Right atrium auricular region (tissue), 2 donors: ENCODE measurements around the gene MPP3. TPM values are rescaled to one million over a fixed set of nuclear protein-coding genes. Genes with fewer than 3 reads are reported as not detected.

Experiments used
- DNase-seq: peaks from one replicate; pipeline ENCODE4 v3.0.0-alpha.2; 2019; ENCODE audit warnings: low spot score
- H3K27ac ChIP-seq, 2 donors: fragments of 200-600 bp; sonication (generic); 1 replicate in 1 of 2; 2 replicates in 1 of 2; pipeline ENCODE4 v1.5.1; 2016 to 2019
- H3K27me3 ChIP-seq, 2 donors: fragments of 200-600 bp; sonication (generic); one replicate each; pipeline versions ENCODE4 v1.5.1 to v1.6.0; 2017 to 2019
- H3K36me3 ChIP-seq: fragments of 200-600 bp; sonication (generic); one replicate; pipeline ENCODE4 v1.5.1; 2016
- H3K4me1 ChIP-seq, 2 donors: fragments of 200-600 bp; sonication (generic); one replicate each; pipeline versions ENCODE4 v1.5.1 to v1.6.0; 2017 to 2019
- H3K4me3 ChIP-seq, 2 donors: fragments of 200-600 bp; sonication (generic); 1 replicate in 1 of 2; 2 replicates in 1 of 2; pipeline ENCODE4 v1.5.1; 2017 to 2019; ENCODE audit warnings: mild to moderate bottlenecking in 1 of 2, moderate library complexity in 1 of 2
- H3K9me3 ChIP-seq, 2 donors: fragments of 200-600 bp; sonication (generic); one replicate each; pipeline ENCODE4 v1.5.1; 2019
- CTCF ChIP-seq, 2 donors: fragments of 200-600 bp; sonication (generic); IDR thresholded peaks; one replicate each; pipeline ENCODE4 v1.5.1; 2019; ENCODE audit warnings: antibody characterized with exemption in 2 of 2
- total RNA-seq, 2 donors: library from RNA; depleted of rRNA; stranded (reverse); fragments of >200 nt; gene quantifications; one replicate each; pipeline ENCODE4 v1.1.0, GENCODE V29; 2016

Gene MPP3
- total RNA-seq, 2 donors from 2014 or later: 35.0 to 36.2 TPM

DNA sequence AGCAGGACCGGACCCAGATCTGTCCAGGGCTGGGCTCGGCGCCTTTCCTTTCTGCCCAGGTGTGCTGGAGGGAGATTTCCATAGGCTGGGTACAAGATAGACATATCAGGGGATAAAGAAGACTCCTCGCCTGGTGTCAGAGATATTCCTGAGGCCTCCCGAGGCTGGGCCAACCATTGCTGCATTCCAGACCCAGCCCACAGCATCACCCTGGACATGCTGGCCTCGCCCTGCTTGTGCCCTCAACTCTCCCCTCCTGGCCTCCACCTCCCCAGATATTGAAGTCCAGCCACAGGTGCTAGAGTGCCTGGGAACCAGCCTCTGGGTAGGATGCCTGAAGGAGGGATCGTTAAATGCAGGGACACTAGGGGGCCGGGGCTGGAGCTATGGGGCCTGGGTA is 16.2 kb upstream of the MPP3 start:
- Histone ChIP-seq H3K27ac (no peak overlapping the region), H3K9me3 (no peaks in the 10 kb centered on the region), H3K36me3 (no peaks in the 10 kb centered on the region), H3K4me1 (peaks cover 0 to 15% of the 10 kb centered on the region in 2 donors), H3K4me3 (peak overlapping the region in 1 of 2 donors; percentile 37), H3K27me3 (no peaks in the 10 kb centered on the region)
- no peak for TF ChIP-seq CTCF (IDR thresholded peaks at IDR 0.05)
- DNase-seq: no peak

DNA sequence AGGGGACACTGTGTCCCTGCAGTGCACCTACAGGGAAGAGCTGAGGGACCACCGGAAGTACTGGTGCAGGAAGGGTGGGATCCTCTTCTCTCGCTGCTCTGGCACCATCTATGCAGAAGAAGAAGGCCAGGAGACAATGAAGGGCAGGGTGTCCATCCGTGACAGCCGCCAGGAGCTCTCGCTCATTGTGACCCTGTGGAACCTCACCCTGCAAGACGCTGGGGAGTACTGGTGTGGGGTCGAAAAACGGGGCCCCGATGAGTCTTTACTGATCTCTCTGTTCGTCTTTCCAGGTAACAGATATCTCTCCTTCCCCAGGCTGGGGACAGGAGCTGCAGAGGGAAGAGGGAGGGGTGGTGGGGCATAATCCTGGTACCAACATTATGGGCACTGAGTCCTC is 15.7 kb upstream of the MPP3 start:
- H3K27ac ChIP-seq: no peak overlapping the region
- H3K27me3 ChIP-seq: no peaks in the 10 kb centered on the region
- no peaks in the 10 kb centered on the region for H3K9me3 ChIP-seq
- no peak for DNase-seq
- peaks cover 0 to 15% of the 10 kb centered on the region in 2 donors for H3K4me1 ChIP-seq
- peak overlapping the region in 1 of 2 donors; percentile 37 for H3K4me3 ChIP-seq
- no peaks in the 10 kb centered on the region for H3K36me3 ChIP-seq
- no peak for TF ChIP-seq CTCF (IDR thresholded peaks at IDR 0.05)

DNA sequence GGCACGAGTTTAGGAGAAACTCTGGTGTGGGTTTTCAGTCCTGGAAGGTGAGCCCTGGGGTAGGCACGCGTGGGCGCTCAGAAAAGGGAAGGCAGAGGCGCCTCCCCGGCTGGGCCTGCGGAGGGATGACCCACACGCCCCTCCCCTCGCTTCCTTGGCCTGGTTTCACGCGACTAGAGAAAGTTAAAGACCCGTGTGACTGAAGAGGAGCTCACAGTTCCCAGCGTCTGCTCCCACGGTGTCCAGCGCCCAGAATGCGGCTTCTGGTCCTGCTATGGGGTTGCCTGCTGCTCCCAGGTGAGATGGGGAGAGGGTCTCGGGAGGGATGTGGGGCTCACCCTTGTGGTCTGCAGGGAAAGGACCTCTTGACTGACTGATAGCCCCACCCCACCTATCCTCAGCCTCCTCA is 14.0 kb upstream of the MPP3 start, which contains the start of gene CD300LG:
TSS of gene CD300LG (plus strand) at position 214 of the 409 bp plus-strand sequence. CDS start at position 255, 41 bp downstream.
- Histone ChIP-seq H3K4me1 (peaks cover 0 to 15% of the 10 kb centered on the region in 2 donors), H3K9me3 (no peaks in the 10 kb centered on the region), H3K36me3 (no peaks in the 10 kb centered on the region), H3K4me3 (peak within 1 kb of the TSS; percentile 19 to 37), H3K27me3 (no peaks in the 10 kb centered on the region), H3K27ac (peak within 1 kb of the TSS; percentile 53 to 58)
- DNase-seq: no peak
- no peak for TF ChIP-seq CTCF (IDR thresholded peaks at IDR 0.05)

DNA sequence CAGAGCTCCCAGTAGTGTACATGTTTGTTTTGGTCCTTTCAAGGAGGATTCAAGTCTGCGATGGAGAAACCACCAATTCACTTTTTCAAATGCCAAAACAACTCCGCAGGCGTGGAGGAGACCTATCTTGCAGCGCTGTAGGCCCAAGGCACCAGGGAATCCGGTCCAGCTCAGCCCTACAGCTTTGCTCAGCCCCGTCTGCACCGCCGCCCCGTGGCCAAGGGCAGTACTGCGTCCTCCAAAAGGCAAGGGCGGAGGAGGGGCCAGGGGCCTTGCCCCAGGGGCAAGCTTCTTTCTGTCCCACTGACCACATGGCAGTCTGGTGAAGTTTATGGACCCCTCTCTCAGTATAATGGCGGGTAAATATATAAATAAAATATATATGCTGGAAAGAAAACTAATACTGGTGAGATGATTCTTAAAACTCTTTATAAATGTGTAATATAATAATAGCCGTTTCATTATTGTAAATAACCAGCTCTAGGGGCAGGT is 13.3 kb upstream of the MPP3 start:
- peak overlapping the region; percentile 53 to 58 for H3K27ac ChIP-seq
- peaks cover 0 to 22% of the 10 kb centered on the region in 2 donors for H3K4me1 ChIP-seq
- DNase-seq: peak; percentile 80
- peak; percentile 99 for TF ChIP-seq CTCF (IDR thresholded peaks at IDR 0.05)
- H3K27me3 ChIP-seq: no peaks in the 10 kb centered on the region
- H3K9me3 ChIP-seq: no peaks in the 10 kb centered on the region
- H3K4me3 ChIP-seq: peak overlapping the region in 1 of 2 donors; percentile 37
- H3K36me3 ChIP-seq: no peaks in the 10 kb centered on the region

DNA sequence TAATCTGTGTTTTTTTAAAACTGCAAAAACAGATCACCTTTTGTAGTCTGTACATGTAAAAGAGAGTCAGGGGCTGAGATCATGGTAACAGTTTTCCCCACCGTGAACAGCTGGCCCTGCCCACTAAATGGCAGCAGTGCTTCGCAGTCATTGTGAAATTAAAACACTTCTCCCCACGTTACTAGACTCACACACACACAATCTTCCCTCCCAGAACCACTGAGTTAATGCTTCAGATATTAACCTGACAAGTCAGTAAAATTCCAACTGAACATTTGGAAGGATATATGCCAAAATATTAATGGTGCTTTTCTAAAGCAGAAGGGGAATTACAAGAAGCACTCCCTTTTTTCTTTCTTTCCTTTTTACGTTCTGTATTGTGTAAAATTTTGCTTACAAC is 12.8 kb upstream of the MPP3 start:
- Histone ChIP-seq H3K4me3 (no peak overlapping the region), H3K36me3 (no peaks in the 10 kb centered on the region), H3K27me3 (no peaks in the 10 kb centered on the region), H3K27ac (peak overlapping the region; percentile 53 to 58), H3K4me1 (peaks cover 0 to 27% of the 10 kb centered on the region in 2 donors), H3K9me3 (no peaks in the 10 kb centered on the region)
- no peak for TF ChIP-seq CTCF (IDR thresholded peaks at IDR 0.05)
- no peak for DNase-seq

- H3K4me1 ChIP-seq: peaks cover 0 to 40% of the 10 kb centered on the region in 2 donors
- TF ChIP-seq CTCF (IDR thresholded peaks at IDR 0.05): no peak
- no peak for DNase-seq
- H3K36me3 ChIP-seq: no peaks in the 10 kb centered on the region
- no peaks in the 10 kb centered on the region for H3K27me3 ChIP-seq
- no peak overlapping the region for H3K27ac ChIP-seq
- no peak overlapping the region for H3K4me3 ChIP-seq
- no peaks in the 10 kb centered on the region for H3K9me3 ChIP-seq
These were observed 11.3 kb upstream of the MPP3 start for GRCh38 chr17:43844241-43844640.
